ELR (cell line): ENCODE measurements around the gene ANXA6.

ENCODE experiments used
- DNase-seq: peaks from one replicate; pipeline ENCODE4 v3.0.0-alpha.2; 2015; ENCODE audit warnings: low read depth

Gene ANXA6

DNA sequence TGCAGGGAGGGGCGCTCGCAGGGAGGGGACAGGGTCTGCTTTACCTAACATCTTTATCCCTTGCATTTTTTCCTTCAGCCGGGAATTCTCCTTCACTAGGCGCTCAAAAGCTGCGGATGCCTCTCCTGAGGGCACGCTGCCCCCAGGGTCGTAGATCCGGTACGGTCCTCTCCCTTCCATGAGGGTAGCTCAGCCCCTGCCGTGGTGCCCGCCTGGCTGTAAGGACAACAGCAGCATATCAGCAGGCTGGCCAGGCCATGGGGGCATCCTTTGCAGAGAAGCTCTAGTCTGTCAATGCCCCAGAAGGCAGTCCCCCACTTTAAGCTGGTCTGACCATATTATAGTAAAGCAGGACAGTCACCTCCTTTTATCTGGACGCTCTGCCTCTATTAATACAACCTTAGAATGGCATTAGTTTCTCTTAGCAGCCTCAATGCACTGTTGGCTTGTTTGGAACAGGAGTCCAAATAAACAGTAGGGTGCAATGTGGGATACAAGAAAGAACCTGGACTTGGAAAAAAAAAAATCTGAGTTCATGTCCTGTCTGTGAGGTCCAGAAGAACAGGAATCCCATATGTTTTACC, 92.6 kb downstream of the ANXA6 start:
- no peak for DNase-seq

GRCh38 chr5:151063142-151063989, 94.2 kb downstream of the ANXA6 start:
- peak; percentile 89 for DNase-seq

GRCh38 chr5:151062405-151063141, 95.0 kb downstream of the ANXA6 start:
- no peak for DNase-seq

- DNase-seq = no peak
Measured at GRCh38 chr5:151060742-151061141, 96.8 kb downstream of the ANXA6 start.

- DNase-seq = no peak
Measured at GRCh38 chr5:151058891-151059489, 98.6 kb downstream of the ANXA6 start.

DNA sequence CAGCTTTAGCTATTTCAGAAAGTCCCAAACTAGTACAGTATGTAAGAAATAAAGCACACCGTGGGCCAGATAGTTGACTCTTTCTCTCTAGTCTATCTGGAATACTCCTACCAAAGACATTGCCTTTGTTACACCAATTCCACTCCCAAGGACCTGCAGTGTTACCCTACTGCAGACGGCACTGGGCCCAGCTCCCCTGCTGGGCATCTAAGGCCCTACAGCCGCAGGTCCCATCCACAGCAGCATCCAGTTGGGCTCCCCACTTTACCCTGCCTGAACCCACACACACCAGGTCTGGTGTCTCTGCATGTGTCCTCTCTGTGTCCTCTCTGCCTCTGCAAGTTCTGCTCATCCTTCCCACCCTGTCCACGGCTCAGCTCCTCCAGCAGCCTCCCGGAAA, 99.3 kb downstream of the ANXA6 start:
- no peak for DNase-seq

GRCh38 chr5:151056379-151057325, 100.9 kb downstream of the ANXA6 start:
- DNase-seq = no peak

DNA sequence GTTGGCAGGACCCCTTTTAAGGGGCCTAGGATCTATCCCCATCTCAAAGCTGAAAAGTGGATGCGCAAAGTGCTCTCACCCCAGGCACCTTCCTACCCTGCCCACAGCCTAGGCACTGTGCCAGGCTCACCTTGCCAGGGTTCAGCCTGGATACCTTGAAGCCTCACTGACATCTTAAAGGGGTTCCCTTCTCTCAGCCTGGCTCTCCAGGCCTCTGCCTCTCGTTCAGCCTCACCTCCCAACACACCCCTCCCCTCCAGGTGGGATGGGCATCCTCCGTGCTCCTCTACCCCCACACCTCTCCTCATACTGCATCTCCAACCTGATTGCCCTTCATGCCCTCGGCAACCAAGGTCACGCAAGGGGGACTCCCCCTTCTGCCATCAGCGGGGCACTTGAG, 102.2 kb downstream of the ANXA6 start:
- DNase-seq = no peak

GRCh38 chr5:151054709-151055108, 102.9 kb downstream of the ANXA6 start:
- no peak for DNase-seq

GRCh38 chr5:151053796-151054462, 103.7 kb downstream of the ANXA6 start:
- no peak for DNase-seq

DNA sequence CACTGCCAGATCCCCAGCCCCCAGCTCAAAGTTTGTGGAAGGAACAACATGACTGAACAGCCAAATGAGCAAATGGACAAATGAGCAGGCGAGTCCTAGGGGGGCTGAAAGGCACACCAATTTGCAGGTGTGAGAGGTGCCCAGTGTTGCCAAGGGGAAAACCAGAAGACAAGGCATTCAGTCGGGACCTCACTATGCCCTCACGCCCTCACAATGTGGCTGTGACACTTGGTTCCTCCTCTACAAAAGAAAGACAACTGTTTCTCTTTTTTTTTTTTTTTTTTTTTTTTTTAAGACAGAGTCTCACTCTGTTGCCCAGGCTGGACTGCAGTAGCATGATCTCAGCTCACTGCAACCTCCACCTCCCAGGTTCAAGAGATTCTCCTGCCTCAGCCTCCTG, 104.7 kb downstream of the ANXA6 start:
- no peak for DNase-seq

GRCh38 chr5:151051931-151052608, 105.5 kb downstream of the ANXA6 start:
- no peak for DNase-seq

DNA sequence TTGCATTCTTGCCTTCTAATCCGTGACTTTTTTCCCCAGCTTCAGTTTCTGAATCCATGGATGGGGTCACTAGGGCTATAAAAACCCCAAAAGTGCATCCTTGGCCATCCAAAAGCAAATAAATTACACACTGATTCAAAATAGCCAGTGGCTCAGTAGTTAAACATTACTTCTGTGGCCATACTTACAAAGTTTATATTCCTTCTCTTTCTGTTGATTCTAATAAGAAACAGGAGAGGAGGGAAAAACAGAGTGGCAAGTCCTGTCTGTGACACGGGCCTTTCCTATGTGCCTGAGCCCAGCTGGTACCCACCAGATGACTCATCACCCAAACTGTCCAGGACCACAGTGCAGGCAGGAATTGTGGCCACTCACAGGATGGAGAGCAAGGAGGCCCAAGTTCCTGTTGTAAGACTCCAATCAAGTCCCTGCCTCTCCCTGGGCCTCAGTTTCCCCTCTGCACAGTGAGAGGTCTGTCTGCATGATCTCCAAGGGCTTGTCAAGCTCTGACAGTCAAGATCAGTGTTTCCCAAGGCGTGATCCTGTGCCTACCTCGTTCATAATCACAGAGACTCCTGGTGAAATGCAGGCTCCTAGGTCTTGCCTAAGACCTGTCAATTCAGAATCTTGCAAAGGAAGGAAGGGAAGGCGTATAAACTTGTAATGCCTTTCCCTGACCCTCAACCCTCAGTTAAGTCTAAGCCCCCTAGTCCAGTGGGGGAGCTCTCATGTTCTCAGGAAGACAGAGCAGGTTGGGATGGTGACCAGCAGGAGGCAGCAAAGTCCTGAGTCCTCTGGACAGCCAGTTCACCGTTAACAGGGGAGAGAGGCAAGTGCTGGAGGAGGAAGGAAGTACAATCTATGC, 106.3 kb downstream of the ANXA6 start:
- DNase-seq = peak; percentile 85
